ENCODE measurements around the gene TMEM273. TPM values are rescaled to one million over a fixed set of nuclear protein-coding genes. Genes with fewer than 3 reads are reported as not detected.

The TMEM273 gene
- total RNA-seq, 1 experiment from 2014 or later, result not detected

DNA sequence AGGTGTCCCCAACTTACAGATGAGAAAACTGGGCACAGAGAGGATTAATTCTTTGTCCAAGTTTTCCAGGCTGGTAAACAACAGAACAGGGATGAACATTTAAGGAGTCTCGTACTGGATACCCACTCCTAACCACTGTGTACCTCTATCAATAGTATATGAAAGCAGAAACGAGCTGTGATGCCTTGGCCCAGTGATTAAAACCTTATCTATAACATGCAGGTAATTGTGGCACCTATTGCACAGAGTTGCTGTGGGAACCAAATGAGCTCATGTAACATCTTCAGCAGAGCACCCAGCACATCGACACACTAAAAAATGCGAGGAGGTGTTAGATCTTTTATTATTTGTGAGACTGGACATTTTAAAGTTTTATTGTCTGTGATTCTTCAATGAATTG, 1.6 kb downstream of the TMEM273 start:
- H4K20me1 ChIP-seq (ENCODE audit: insufficient read depth), result no peaks in the 10 kb centered on the region
- H3K27me3 ChIP-seq (ENCODE audit: insufficient read depth, low read length), result peaks cover 10% of the 10 kb centered on the region
- H3K4me3 ChIP-seq (replicated peaks in 1 of 2; ENCODE audit: low read depth in 1 of 2, low read length in 2 of 2), result no peak overlapping the region
- H3K27ac ChIP-seq (ENCODE audit: low read depth, low read length), result no peak overlapping the region
- intact Hi-C loops (cut with micrococcal nuclease), result no loop called here
- TF ChIP-seq POLR2A (IDR thresholded peaks at IDR 0.05; ENCODE audit: borderline replicate concordance, extremely low read depth, insufficient read depth, insufficient read length) (no peak), ZFX (IDR thresholded peaks at IDR 0.05) (no peak), ELF1 (IDR thresholded peaks at IDR 0.05; ENCODE audit: borderline replicate concordance, low read depth) (no peak), CBX3 (IDR thresholded peaks at IDR 0.05; ENCODE audit: low read depth) (no peak), POLR2AphosphoS5 (IDR thresholded peaks at IDR 0.05; ENCODE audit: low read depth, low read length) (no peak), EZH2 (IDR thresholded peaks at IDR 0.05) (no peak), SRF (IDR thresholded peaks at IDR 0.05; ENCODE audit: low read depth) (no peak)
- no TSS peak for BruUV-seq (replicated peaks)
- DNase-seq (ENCODE audit: low read depth, low spot score) (no peak), ATAC-seq (no peak)
- H2AFZ ChIP-seq (ENCODE audit: low read depth, low read length, poor library complexity, severe bottlenecking), result no peak overlapping the region
- ChIA-PET CTCF (no interaction called here), POLR2A (no interaction called here), RAD21 (ENCODE audit: low non-redundant PET in 1 of 2, low total read pairs in 2 of 2, uncharacterized antibody in 2 of 2, unreplicated experiment in 2 of 2) (no interaction called here)
- no peak overlapping the region for H3K9ac ChIP-seq (ENCODE audit: low read length)
- no peaks in the 10 kb centered on the region for H3K9me2 ChIP-seq (ENCODE audit: insufficient read depth)
- H3K4me2 ChIP-seq (ENCODE audit: low read length), result no peak overlapping the region
- no peaks in the 10 kb centered on the region for H3K4me1 ChIP-seq (ENCODE audit: control insufficient read depth in 1 of 2, insufficient read depth in 2 of 2, low read length in 2 of 2)
- no peaks in the 10 kb centered on the region for H3K36me3 ChIP-seq (ENCODE audit: control insufficient read depth in 1 of 2, insufficient read depth in 2 of 2, low read length in 2 of 2)
- H3K9me3 ChIP-seq (ENCODE audit: control insufficient read depth in 1 of 2, insufficient read depth in 1 of 2, low read depth in 1 of 2, low read length in 2 of 2), result no peaks in the 10 kb centered on the region
- H3K79me2 ChIP-seq (ENCODE audit: insufficient read depth, low read length), result no peaks in the 10 kb centered on the region

DNA sequence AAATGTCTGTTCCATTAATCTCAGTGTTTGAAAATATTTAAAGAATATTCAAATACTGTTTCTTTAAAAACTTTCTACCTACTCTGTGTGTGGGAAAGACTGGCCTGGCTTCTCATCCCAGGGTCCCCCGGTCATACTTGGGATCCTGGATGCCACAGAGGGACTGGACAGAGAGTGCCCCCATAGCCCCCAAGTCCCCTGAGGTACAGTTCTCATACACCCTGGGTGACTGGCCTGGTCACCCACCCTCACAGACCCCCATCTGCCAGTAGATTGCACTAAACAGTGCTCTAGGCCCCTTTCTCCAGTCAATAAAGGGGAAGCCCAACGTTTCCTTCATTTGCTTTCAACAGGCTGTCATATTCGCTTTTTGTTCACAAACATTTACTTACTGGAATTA, 3.0 kb downstream of the TMEM273 start:
- intact Hi-C loops (cut with micrococcal nuclease), result no loop called here
- H3K27me3 ChIP-seq (ENCODE audit: insufficient read depth, low read length), result peaks cover 10% of the 10 kb centered on the region
- BruUV-seq (replicated peaks), result no TSS peak
- no peaks in the 10 kb centered on the region for H3K9me3 ChIP-seq (ENCODE audit: control insufficient read depth in 1 of 2, insufficient read depth in 1 of 2, low read depth in 1 of 2, low read length in 2 of 2)
- POLR2A ChIA-PET, result no interaction called here
- H3K4me1 ChIP-seq (ENCODE audit: control insufficient read depth in 1 of 2, insufficient read depth in 2 of 2, low read length in 2 of 2), result no peaks in the 10 kb centered on the region
- H3K79me2 ChIP-seq (ENCODE audit: insufficient read depth, low read length), result no peaks in the 10 kb centered on the region
- H3K9ac ChIP-seq (ENCODE audit: low read length), result no peak overlapping the region
- no peaks in the 10 kb centered on the region for H4K20me1 ChIP-seq (ENCODE audit: insufficient read depth)
- H3K27ac ChIP-seq (ENCODE audit: low read depth, low read length), result no peak overlapping the region
- CTCF ChIA-PET, result no interaction called here
- H3K4me2 ChIP-seq (ENCODE audit: low read length), result no peak overlapping the region
- DNase-seq (ENCODE audit: low read depth, low spot score), result no peak
- RAD21 ChIA-PET (ENCODE audit: low non-redundant PET in 1 of 2, low total read pairs in 2 of 2, uncharacterized antibody in 2 of 2, unreplicated experiment in 2 of 2), result no interaction called here
- TF ChIP-seq RAD21 (IDR thresholded peaks at IDR 0.05; ENCODE audit: low read depth), result no peak
- TF ChIP-seq, protein P1, sequence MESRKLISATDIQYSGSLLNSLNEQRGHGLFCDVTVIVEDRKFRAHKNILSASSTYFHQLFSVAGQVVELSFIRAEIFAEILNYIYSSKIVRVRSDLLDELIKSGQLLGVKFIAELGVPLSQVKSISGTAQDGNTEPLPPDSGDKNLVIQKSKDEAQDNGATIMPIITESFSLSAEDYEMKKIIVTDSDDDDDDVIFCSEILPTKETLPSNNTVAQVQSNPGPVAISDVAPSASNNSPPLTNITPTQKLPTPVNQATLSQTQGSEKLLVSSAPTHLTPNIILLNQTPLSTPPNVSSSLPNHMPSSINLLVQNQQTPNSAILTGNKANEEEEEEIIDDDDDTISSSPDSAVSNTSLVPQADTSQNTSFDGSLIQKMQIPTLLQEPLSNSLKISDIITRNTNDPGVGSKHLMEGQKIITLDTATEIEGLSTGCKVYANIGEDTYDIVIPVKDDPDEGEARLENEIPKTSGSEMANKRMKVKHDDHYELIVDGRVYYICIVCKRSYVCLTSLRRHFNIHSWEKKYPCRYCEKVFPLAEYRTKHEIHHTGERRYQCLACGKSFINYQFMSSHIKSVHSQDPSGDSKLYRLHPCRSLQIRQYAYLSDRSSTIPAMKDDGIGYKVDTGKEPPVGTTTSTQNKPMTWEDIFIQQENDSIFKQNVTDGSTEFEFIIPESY (IDR thresholded peaks at IDR 0.05; ENCODE audit: extremely low read depth, insufficient replicate concordance, low read length), result no peak
- no peak for TF ChIP-seq ZNF274 (IDR thresholded peaks at IDR 0.05; ENCODE audit: low read depth, low read length)
- no peak for TF ChIP-seq SRF (IDR thresholded peaks at IDR 0.05; ENCODE audit: low read depth)
- H3K9me2 ChIP-seq (ENCODE audit: insufficient read depth), result no peaks in the 10 kb centered on the region
- no peak for ATAC-seq
- no peak overlapping the region for H2AFZ ChIP-seq (ENCODE audit: low read depth, low read length, poor library complexity, severe bottlenecking)
- H3K36me3 ChIP-seq (ENCODE audit: control insufficient read depth in 1 of 2, insufficient read depth in 2 of 2, low read length in 2 of 2), result no peaks in the 10 kb centered on the region
- no peak overlapping the region for H3K4me3 ChIP-seq (replicated peaks in 1 of 2; ENCODE audit: low read depth in 1 of 2, low read length in 2 of 2)
